Natural killer cell treated with Interleukin-12 subunit alpha and Interleukin-12 subunit beta and Interleukin-15 and Interleukin-18, amount 100 ng/mL, for 72 hours (primary cell): ENCODE data around the gene NXPH2. TPM values are rescaled to one million over a fixed set of nuclear protein-coding genes. Genes with fewer than 3 reads are reported as not detected.

ENCODE experiments used
- ATAC-seq, 2 donors: fragments of 150-1000 bp; cut with Tn5 transposase in 1 of 2; sonication (Bioruptor Pico), chemical (Tn5 transposase) in 1 of 2; 2 replicates each; pipeline ENCODE4 v1.10.0; 2021
- DNase-seq: peaks from one replicate; pipeline ENCODE4 v3.0.0; 2022; ENCODE audit warnings: low spot score
- H3K27ac Mint-ChIP-seq, 2 donors: 1 replicate in 1 of 2; 2 replicates in 1 of 2; pipeline ENCODE4 v1.8.0; 2022; ENCODE audit warnings: mixed read lengths in 2 of 2, mild to moderate bottlenecking in 1 of 2, moderate library complexity in 1 of 2
- H3K27me3 Mint-ChIP-seq, 2 donors: 1 replicate in 1 of 2; 2 replicates in 1 of 2; pipeline ENCODE4 v1.8.0; 2022; ENCODE audit warnings: mixed read lengths in 2 of 2
- H3K36me3 Mint-ChIP-seq: one replicate; pipeline ENCODE4 v1.8.0; 2022; ENCODE audit warnings: mixed read lengths
- H3K4me1 Mint-ChIP-seq, 2 donors: 1 replicate in 1 of 2; 2 replicates in 1 of 2; pipeline ENCODE4 v1.8.0; 2022; ENCODE audit warnings: low read depth in 2 of 2, mixed read lengths in 2 of 2, mild to moderate bottlenecking in 1 of 2
- H3K4me3 Mint-ChIP-seq: one replicate; pipeline ENCODE4 v1.8.0; 2022; ENCODE audit warnings: mixed read lengths
- H3K9me3 Mint-ChIP-seq: 2 replicates; pipeline ENCODE4 v1.8.0; 2022; ENCODE audit warnings: mixed read lengths
- total RNA-seq, 2 donors: library from RNA; stranded (reverse); gene quantifications; one replicate each; pipeline ENCODE4 v1.2.3, GENCODE V29; 2022

Gene NXPH2
- total RNA-seq, 2 donors from 2014 or later = not detected

GRCh38 chr2:138630164-138630563 lies 150.0 kb downstream of the NXPH2 start:
- no peaks in the 10 kb centered on the region for H3K9me3 Mint-ChIP-seq
- H3K36me3 Mint-ChIP-seq = peaks cover 5% of the 10 kb centered on the region
- no peaks in the 10 kb centered on the region for H3K4me1 Mint-ChIP-seq
- no peak overlapping the region for H3K4me3 Mint-ChIP-seq
- no peak overlapping the region for H3K27ac Mint-ChIP-seq
- no peak for DNase-seq
- H3K27me3 Mint-ChIP-seq = peaks cover 5 to 28% of the 10 kb centered on the region in 2 donors
- ATAC-seq = no peak

- no peaks in the 10 kb centered on the region for H3K36me3 Mint-ChIP-seq
- DNase-seq (no peak), ATAC-seq (no peak)
- H3K4me1 Mint-ChIP-seq = no peaks in the 10 kb centered on the region
- H3K27ac Mint-ChIP-seq = no peak overlapping the region
- no peak overlapping the region for H3K4me3 Mint-ChIP-seq
- peaks cover 2% of the 10 kb centered on the region for H3K9me3 Mint-ChIP-seq
- H3K27me3 Mint-ChIP-seq = peaks cover 2 to 36% of the 10 kb centered on the region in 2 donors
Measured at GRCh38 chr2:138626148-138626547, 154.0 kb downstream of the NXPH2 start.

- H3K27ac Mint-ChIP-seq = no peak overlapping the region
Measured at GRCh38 chr2:138622613-138623012, 157.6 kb downstream of the NXPH2 start.

GRCh38 chr2:138621139-138621538 lies 159.1 kb downstream of the NXPH2 start:
- H3K27me3 Mint-ChIP-seq = peaks cover 0 to 34% of the 10 kb centered on the region in 2 donors
- DNase-seq (no peak), ATAC-seq (no peak)
- H3K4me1 Mint-ChIP-seq = no peaks in the 10 kb centered on the region
- no peaks in the 10 kb centered on the region for H3K36me3 Mint-ChIP-seq
- H3K9me3 Mint-ChIP-seq = peaks cover 2% of the 10 kb centered on the region
- H3K27ac Mint-ChIP-seq = no peak overlapping the region
- H3K4me3 Mint-ChIP-seq = no peak overlapping the region

More at GRCh38 chr2:138622613-138623012, 157.6 kb downstream of the NXPH2 start:
- no peak overlapping the region for H3K4me3 Mint-ChIP-seq
- H3K4me1 Mint-ChIP-seq = no peaks in the 10 kb centered on the region
- DNase-seq = no peak
- peaks cover 2 to 40% of the 10 kb centered on the region in 2 donors for H3K27me3 Mint-ChIP-seq
- ATAC-seq = no peak
- no peaks in the 10 kb centered on the region for H3K36me3 Mint-ChIP-seq
- H3K9me3 Mint-ChIP-seq = peaks cover 2% of the 10 kb centered on the region

GRCh38 chr2:138620431-138620830 lies 159.8 kb downstream of the NXPH2 start:
- Mint-ChIP-seq H3K36me3 (no peaks in the 10 kb centered on the region), H3K9me3 (peaks cover 2% of the 10 kb centered on the region), H3K4me1 (no peaks in the 10 kb centered on the region), H3K27ac (no peak overlapping the region), H3K4me3 (no peak overlapping the region), H3K27me3 (peaks cover 0 to 30% of the 10 kb centered on the region in 2 donors)
- ATAC-seq = no peak
- DNase-seq = no peak
